GM21390 (cell line): ENCODE data around the gene CCRL2.

Experiments
- ATAC-seq: cut with Tn5 transposase; IDR thresholded peaks from one replicate; pipeline ENCODE4 v1.9.1; 2021; ENCODE audit not compliant: unreplicated experiment

CCRL2 gene

DNA sequence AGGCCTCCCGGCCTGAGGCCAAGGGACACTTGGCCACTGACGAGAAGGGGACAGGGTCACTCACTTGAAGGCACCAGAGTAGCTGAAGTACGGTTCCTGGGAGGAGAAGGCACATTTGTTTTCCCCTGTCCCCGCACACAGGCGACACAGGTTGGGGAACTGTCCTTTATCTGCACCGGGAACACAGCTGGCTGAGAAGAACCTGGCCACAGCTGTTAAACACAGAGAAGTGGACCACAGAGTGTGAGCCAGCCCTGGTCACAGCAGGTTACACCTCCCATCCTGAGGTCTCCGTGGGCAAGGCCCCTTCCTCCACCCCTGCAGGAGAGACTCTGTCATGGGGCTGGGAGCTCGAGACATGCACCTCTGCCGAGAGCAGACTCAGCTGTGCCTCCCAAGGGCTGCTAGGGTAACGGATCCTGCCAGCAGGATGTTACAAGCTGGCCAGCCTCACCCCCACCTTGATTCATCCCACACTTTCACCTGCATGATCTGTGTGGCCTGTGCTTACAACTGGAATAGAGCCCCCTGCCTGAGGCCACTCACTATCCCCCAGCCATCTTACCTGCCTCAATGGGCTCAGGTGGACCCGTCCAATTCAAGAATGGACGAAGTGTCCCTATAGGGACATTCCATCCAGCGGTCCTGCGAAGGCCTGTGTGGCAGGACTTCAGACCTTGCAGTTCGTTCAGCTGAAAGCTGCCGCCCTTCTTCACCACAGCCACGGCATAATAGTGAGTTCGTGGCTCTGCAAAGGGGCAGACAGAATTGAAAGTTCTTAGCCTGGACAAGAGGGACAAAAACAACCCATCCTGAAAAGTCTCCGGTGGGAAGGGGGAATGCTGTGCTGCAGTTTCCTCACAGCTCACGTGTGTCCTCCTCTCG lies 48.4 kb downstream of the CCRL2 start:
- no peak for ATAC-seq

DNA sequence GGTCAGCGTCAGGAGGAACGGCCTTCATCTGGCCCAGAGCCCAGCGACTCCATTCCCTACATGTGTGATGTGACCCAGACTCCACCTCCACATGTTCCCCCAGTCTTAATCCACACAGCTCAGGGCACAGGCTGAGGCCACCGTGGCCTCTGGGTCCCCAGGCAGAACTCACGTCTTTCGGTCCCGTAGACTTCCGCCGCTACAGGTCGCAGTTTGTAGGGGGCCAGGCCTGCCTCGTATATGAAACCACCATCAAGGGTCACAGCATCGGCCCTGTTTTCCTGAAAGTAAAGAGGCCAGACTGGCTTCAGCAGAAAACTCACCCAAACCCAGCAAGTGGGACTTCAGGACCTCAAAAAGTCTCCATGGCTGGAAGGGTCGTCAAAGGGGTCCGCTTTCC lies 49.1 kb downstream of the CCRL2 start:
- no peak for ATAC-seq
